Measurements from ENCODE around the gene NHSL2.

Gene NHSL2

DNA sequence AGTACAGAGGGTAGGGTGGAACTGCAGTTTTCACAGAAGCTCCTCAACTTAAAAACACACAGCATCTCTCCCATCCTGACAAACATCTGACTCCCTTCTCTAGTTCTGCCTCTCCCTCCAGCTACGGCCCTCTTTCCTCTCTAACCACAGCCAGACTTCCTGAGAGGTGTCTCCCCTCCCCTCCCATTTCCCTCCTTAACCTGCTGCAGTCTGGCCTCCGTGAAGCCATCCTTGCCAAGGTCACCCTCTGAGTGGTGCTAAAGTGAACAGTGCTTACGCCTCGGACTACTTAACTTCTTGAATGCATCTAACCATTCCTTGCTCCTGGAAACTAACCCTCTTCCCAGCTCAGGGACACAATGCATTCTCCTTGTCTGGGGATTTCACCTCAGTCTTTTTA, 167.8 kb downstream of the NHSL2 start:
- CTCF ChIA-PET: no interaction called here
- no peak for DNase-seq (ENCODE audit: low read depth, low spot score)
- no peak for TF ChIP-seq CTCF (IDR thresholded peaks at IDR 0.05; ENCODE audit: insufficient read depth, low read length, missing control alignments)
- no peak overlapping the region for H3K4me3 ChIP-seq (ENCODE audit: low read depth, low read length)
- POLR2A ChIA-PET: no interaction called here

DNA sequence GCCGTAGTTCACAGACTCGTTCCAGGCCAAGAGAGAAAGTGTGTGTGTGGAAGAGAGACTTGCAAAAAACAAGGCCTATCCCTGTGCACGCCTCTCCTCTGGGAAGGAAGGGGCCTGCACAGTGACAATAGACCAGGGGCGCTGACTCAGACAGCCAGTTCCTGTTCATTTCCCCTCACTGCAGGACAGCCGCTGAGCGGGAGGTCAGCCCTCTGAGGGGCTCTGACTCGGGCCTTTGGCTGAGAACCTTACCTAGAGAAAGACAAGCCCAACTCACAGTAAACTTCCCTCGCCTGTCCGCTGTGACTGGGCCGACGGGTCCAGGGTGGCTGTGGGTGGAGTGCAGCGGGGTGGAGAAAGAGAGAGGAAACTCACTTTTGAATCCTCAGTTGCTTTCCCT, 169.0 kb downstream of the NHSL2 start:
- CTCF ChIA-PET: no interaction called here

DNA sequence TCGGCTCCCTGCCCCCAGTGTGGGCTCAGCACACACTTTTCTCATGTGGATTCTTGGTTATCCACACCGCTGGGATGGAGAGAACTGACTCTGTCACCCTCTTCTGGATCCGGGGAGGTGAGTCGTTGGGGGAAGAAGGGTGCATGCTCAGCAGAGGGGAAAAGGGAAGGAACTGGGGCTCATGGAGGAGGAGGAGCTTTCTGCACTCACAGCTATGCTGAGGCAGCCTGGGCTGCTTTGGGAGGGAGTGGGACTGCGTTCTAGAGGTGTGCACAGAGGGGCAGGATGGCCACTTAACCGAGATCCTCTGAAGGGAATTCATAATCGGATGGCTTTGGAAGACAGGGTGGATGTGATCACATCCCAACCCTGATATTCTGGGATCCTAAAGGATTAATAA, 169.5 kb downstream of the NHSL2 start:
- ChIA-PET POLR2A (no interaction called here), CTCF (interaction anchor here (0.8 kb wide), 1 partner anchor 50 kb away, joined by 4 read pairs; no protein-coding TSS in a partner anchor)
- no peak overlapping the region for H3K4me3 ChIP-seq (ENCODE audit: low read depth, low read length)
- no peak for TF ChIP-seq CTCF (IDR thresholded peaks at IDR 0.05; ENCODE audit: insufficient read depth, low read length, missing control alignments)
- no peak for DNase-seq (ENCODE audit: low read depth, low spot score)

More for the DNA sequence above, 169.0 kb downstream of the NHSL2 start:
- TF ChIP-seq CTCF (IDR thresholded peaks at IDR 0.05; ENCODE audit: insufficient read depth, low read length, missing control alignments): no peak
- H3K4me3 ChIP-seq (ENCODE audit: low read depth, low read length): no peak overlapping the region
- no peak for DNase-seq (ENCODE audit: low read depth, low spot score)
- POLR2A ChIA-PET: no interaction called here

GRCh38 chrX:72080800-72081199, 170.2 kb downstream of the NHSL2 start:
- no peak overlapping the region for H3K4me3 ChIP-seq (ENCODE audit: low read depth, low read length)
- ChIA-PET POLR2A (no interaction called here), CTCF (interaction anchor here (0.8 kb wide), 1 partner anchor 49 kb away, joined by 4 read pairs; no protein-coding TSS in a partner anchor)
- TF ChIP-seq CTCF (IDR thresholded peaks at IDR 0.05; ENCODE audit: insufficient read depth, low read length, missing control alignments): no peak
- DNase-seq (ENCODE audit: low read depth, low spot score): no peak

GRCh38 chrX:72081605-72082320, 171.1 kb downstream of the NHSL2 start:
- POLR2A ChIA-PET: no interaction called here
- DNase-seq (ENCODE audit: low read depth, low spot score): no peak
- no peak for TF ChIP-seq CTCF (IDR thresholded peaks at IDR 0.05; ENCODE audit: insufficient read depth, low read length, missing control alignments)
- CTCF ChIA-PET: interaction anchor here (1.1 kb wide), 1 partner anchor 13 kb away, joined by 3 read pairs; no protein-coding TSS in a partner anchor
- no peak overlapping the region for H3K4me3 ChIP-seq (ENCODE audit: low read depth, low read length)

GRCh38 chrX:72083291-72083690, 172.6 kb downstream of the NHSL2 start:
- DNase-seq (ENCODE audit: low read depth, low spot score): no peak
- no peak for TF ChIP-seq CTCF (IDR thresholded peaks at IDR 0.05; ENCODE audit: insufficient read depth, low read length, missing control alignments)
- ChIA-PET CTCF (no interaction called here), POLR2A (no interaction called here)
- H3K4me3 ChIP-seq (ENCODE audit: low read depth, low read length): no peak overlapping the region
